GM12891 (cell line): Measurements from ENCODE around the gene ARFGEF2.
"Not testable (repeated sequence)": the region's sequence is repeated elsewhere in the genome, so short reads cannot be mapped to it uniquely, and the experiment has no call there.

Experiments used
- DNase-seq: peaks from one replicate; pipeline ENCODE4 v3.0.0; 2011; ENCODE audit warnings: low spot score; ENCODE audit not compliant: insufficient read length
- FAIRE-seq: peaks from 2 replicates; lab custom pipeline; 2011; peaks lifted over from hg19 to GRCh38; lab: Jason Lieb, UNC
- PAX5 ChIP-seq: IDR thresholded peaks from 2 replicates; pipeline ENCODE4 v1.6.1; 2011; ENCODE audit warnings: low read length, moderate library complexity, mild to moderate bottlenecking; ENCODE audit not compliant: insufficient read depth, severe bottlenecking
- POLR2A ChIP-seq: IDR thresholded peaks from 2 replicates; pipeline ENCODE4 v1.6.1; 2011; ENCODE audit warnings: low read depth, low read length, control low read depth
- POLR2AphosphoS5 ChIP-seq: IDR thresholded peaks from 2 replicates; pipeline ENCODE4 v1.6.1; 2011; ENCODE audit warnings: low read depth, low read length, control low read depth
- POU2F2 ChIP-seq: IDR thresholded peaks from 2 replicates; pipeline ENCODE4 v1.6.1; 2011; ENCODE audit warnings: low read depth, mild to moderate bottlenecking, control low read depth, low read length, moderate library complexity
- SPI1 ChIP-seq: IDR thresholded peaks from 2 replicates; pipeline ENCODE4 v1.6.1; 2011; ENCODE audit warnings: low read depth, low read length, control low read depth
- TAF1 ChIP-seq: IDR thresholded peaks from 2 replicates; pipeline ENCODE4 v1.6.1; 2011; ENCODE audit warnings: low read depth, low read length, control low read depth

Gene ARFGEF2

DNA sequence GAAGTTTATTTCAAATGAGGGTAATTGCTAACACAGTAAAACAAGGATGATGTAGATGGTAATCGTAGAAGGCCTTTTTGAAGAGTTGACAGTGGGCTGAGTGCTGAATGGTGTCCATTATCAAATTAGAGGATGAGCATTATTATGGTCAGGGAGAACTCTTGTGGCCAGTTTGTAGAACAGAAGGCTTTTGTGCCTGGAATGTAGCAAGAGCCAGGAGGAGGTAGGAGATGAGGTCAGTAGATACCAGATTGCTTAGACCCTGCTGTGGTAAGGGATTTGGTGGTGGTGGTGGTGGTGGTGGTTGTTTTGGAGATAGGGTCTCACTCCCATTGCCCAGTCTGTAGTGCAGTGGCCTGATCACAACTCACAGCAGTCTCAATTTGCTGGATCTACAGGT, 130.8 kb downstream of the ARFGEF2 start:
- no peak for TF ChIP-seq TAF1
- TF ChIP-seq PAX5, result no peak
- no peak for TF ChIP-seq SPI1
- TF ChIP-seq POLR2A, result no peak
- TF ChIP-seq POLR2AphosphoS5, result no peak
- FAIRE-seq (no peak), DNase-seq (no peak)

DNA sequence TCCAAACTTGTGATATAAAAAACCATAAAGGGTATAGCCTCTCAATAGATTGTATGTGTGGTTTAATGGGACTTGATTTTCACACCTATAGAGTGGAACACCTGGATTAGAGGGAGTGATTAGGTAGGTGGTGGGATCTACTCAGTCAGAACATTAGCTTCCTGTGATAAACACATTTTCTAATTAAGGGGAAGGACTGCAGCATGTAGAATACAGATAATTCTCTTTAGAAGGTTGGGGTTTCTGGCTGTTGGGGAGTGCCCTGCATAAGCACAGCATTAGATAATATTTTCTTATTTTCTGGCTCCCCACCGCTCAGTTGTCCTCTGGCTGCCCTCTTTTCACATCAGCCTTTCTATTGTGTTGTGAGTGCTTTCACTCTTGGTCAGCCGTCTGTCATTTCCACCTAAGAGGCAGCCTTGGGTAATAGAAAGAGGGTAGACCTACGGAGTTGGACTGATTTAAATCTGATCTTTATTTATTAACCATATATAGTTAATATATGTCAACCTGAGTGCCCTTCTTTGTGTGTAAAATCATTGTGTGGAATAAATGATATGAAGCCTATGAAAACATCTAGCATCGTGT, 132.6 kb downstream of the ARFGEF2 start:
- no peak for DNase-seq
- no peak for FAIRE-seq
- no peak for TF ChIP-seq POLR2A
- no peak for TF ChIP-seq TAF1
- no peak for TF ChIP-seq SPI1
- no peak for TF ChIP-seq POLR2AphosphoS5
- TF ChIP-seq PAX5, result no peak
- TF ChIP-seq POU2F2, result no peak

DNA sequence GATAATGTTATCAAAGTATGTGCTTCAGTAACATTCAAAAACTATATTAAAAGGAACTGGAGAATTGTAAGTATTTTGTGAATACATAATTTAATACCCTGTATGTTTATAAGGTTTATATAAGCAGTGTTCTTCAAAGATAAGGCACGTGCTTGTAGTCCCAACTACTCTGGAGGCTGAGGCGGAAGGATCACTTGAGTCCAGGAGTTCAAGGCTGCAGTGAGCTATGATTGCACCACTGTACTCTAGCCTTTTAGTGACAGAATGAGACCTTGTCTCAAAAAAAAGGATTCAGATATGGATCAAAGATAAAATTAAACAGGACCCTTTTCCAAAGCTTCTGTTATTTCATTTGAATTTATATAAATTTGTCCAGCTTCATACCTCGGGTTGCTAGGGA, 141.8 kb downstream of the ARFGEF2 start:
- no peak for DNase-seq
- no peak for FAIRE-seq
- TF ChIP-seq POLR2AphosphoS5 (no peak), PAX5 (no peak), POU2F2 (no peak), SPI1 (no peak)

DNA sequence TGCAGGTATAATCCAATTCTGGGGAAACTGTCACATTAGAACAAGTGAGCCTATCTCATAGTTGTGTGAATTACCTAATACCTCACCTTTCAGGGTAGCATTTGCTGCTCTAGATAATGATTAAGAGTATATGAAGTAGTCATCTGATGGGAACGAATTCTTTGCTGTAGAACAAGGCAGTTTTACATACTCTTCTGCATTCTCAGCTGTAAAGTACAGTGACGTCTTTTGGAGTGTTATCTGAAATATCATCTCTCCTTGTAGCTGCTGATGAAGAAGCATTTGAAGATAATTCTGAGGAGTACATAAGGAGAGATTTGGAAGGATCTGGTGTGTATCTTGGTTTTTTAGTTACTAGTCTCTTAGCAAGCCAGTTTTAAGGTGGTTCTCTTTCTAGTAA, 153.0 kb downstream of the ARFGEF2 start:
- FAIRE-seq, result no peak
- TF ChIP-seq POLR2A (no peak), TAF1 (no peak)
- no peak for DNase-seq

DNA sequence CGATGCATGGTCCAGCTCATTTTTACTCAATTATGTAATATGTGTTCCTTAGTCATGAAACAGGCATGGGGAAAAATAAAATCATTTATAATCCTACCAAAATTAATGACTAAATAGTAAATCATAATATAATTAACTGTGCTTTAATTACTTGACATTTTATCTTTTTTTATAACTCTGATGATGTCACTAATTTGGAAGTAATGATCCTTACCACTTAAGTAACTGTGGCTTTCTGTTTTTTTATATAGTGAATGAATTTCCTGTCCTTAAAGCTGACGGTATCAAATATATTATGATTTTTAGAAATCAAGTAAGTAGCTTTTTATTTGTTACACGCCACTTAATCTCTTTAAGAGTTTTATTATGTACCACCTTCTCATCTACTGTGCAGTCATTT, 156.8 kb downstream of the ARFGEF2 start:
- FAIRE-seq, result no peak
- no peak for DNase-seq

DNA sequence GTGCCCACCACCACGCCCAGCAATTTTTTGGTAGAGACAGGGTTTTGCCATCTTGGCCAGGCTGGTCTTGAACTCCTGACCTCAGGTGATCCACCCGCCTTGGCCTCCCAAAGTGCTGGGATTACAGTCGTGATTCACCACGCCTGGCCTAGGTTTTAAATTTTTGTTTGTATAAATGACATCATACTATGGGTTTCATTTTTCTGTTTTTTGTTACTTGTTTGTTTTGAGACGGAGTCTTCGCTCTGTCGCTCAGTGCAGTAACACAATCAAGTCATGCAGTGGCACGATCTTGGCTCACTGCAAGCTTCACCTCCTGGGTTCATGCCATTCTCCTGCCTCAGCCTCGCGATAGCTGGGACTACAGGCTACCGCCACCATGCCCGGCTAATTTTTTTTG, 160.8 kb downstream of the ARFGEF2 start:
- FAIRE-seq, DNase-seq: not testable (repeated sequence)

More for the DNA sequence above, 156.8 kb downstream of the ARFGEF2 start:
- no peak for TF ChIP-seq TAF1
- no peak for TF ChIP-seq POLR2A
- TF ChIP-seq PAX5, result no peak
- no peak for TF ChIP-seq SPI1
- no peak for TF ChIP-seq POLR2AphosphoS5
- no peak for TF ChIP-seq POU2F2
